ENCODE results near the gene OR13A1.

OR13A1 gene

DNA sequence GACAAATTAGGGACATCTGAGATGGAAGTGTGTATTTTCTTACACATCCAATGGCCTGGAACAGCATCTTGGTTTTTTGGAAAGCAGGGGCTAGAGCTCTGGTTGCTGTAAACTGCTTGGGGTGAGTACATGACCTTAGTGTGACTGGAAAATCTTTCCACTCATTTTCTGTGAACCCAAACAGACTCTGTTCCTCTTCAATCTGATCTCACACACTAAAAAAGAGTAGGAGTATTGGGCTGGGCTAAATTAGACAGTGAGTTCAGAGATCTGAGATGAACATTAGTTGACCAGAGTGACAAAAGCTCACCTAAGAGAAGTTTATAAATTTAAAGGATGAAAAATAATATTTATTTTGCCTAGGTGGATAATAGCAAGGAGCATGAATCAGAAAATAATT, 59.2 kb downstream of the OR13A1 start:
- in situ Hi-C loops (cut with HindIII; ENCODE audit: low sequenced_read_pairs), result no loop called here
- no peak for TF ChIP-seq CTCF (IDR thresholded peaks at IDR 0.05; ENCODE audit: low read depth, low read length, missing control alignments)
- H3K4me3 ChIP-seq (ENCODE audit: low read depth, low read length), result no peak overlapping the region
- DNase-seq (ENCODE audit: low read depth), result no peak

DNA sequence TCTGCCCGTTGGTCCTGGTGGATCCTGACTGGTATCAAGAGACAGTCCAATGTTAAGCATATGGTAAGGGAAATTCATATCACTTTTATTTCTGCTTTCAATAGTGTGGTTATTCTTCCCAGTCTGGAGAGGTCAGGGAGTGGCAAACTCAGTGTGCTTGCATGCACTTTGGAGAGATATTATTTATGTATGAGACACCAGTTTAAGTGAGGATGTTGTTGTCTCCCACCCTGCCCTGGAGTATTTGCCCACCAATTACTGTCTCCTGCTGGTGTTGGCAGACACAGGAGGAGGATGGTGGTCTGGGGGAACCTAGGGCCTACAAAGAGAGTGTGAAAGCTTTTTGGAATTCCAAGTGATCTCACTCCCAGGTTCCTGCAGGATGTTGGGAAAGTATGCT, 59.7 kb downstream of the OR13A1 start:
- DNase-seq (ENCODE audit: low read depth), result no peak
- TF ChIP-seq CTCF (IDR thresholded peaks at IDR 0.05; ENCODE audit: low read depth, low read length, missing control alignments), result no peak
- H3K4me3 ChIP-seq (ENCODE audit: low read depth, low read length), result no peak overlapping the region
- in situ Hi-C loops (cut with HindIII; ENCODE audit: low sequenced_read_pairs), result no loop called here

DNA sequence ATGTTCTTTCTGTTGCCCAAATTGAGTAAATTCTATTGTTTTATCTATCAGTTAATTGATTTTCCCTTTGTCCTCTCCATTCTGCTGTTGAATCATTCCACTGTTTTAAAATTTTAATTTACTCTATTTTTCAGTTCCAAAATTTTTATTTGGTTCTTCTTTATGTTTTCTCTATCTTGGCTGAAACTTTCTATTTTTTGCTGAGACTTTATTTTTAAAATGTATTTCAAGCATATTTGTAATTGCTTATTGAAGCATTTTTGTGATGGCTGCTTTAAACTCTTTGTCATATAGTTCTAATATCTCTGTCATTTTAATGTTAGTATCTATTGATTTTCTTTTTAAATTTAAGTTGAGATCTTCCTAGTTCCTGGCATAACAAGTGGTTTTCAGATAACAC, 60.5 kb downstream of the OR13A1 start:
- H3K4me3 ChIP-seq (ENCODE audit: low read depth, low read length), result no peak overlapping the region
- TF ChIP-seq CTCF (IDR thresholded peaks at IDR 0.05; ENCODE audit: low read depth, low read length, missing control alignments), result no peak
- no peak for DNase-seq (ENCODE audit: low read depth)
- in situ Hi-C loops (cut with HindIII; ENCODE audit: low sequenced_read_pairs), result no loop called here

GRCh38 chr10:45253183-45253914, 62.1 kb downstream of the OR13A1 start:
- TF ChIP-seq CTCF (IDR thresholded peaks at IDR 0.05; ENCODE audit: low read depth, low read length, missing control alignments), result no peak
- in situ Hi-C loops (cut with HindIII; ENCODE audit: low sequenced_read_pairs), result no loop called here
- DNase-seq (ENCODE audit: low read depth), result no peak
- H3K4me3 ChIP-seq (ENCODE audit: low read depth, low read length), result no peak overlapping the region

Measured in astrocyte of the cerebellum (primary cell).